Mesenchymal stem cell (in vitro differentiated cells and primary cell): Measurements from ENCODE around the gene C9orf78.

Experiments used
- DNase-seq: peaks from one replicate; pipeline ENCODE4 v3.0.0-alpha.2; 2013
- H2AFZ ChIP-seq: one replicate; pipeline ENCODE4 v1.6.1; 2013; ENCODE audit warnings: low read depth, mild to moderate bottlenecking, control low read depth, inconsistent platforms, low read length, moderate library complexity
- H2AK5ac ChIP-seq: 2 replicates; pipeline ENCODE4 v1.6.1; 2013; ENCODE audit warnings: low read length, moderate library complexity, mild to moderate bottlenecking, inconsistent platforms; ENCODE audit not compliant: severe bottlenecking
- H2BK120ac ChIP-seq: one replicate; pipeline ENCODE4 v1.6.1; 2013; ENCODE audit warnings: low read depth, mild to moderate bottlenecking, inconsistent platforms, low read length, moderate library complexity
- H2BK12ac ChIP-seq, 2 experiments: one replicate each; pipeline ENCODE4 v1.6.1; 2013; ENCODE audit warnings: inconsistent platforms in 2 of 2, low read length in 2 of 2, mild to moderate bottlenecking in 2 of 2, moderate library complexity in 2 of 2, control low read depth in 1 of 2
- H2BK15ac ChIP-seq: one replicate; pipeline ENCODE4 v1.6.1; 2013; ENCODE audit warnings: mild to moderate bottlenecking, low read depth, inconsistent platforms; ENCODE audit not compliant: poor library complexity, severe bottlenecking
- H2BK5ac ChIP-seq: 2 replicates; pipeline ENCODE4 v1.6.1; 2013; ENCODE audit warnings: low read depth, mild to moderate bottlenecking, low read length, control low read depth, inconsistent platforms; ENCODE audit not compliant: poor library complexity, severe bottlenecking
- H3K14ac ChIP-seq, 2 experiments: one replicate each; pipeline ENCODE4 v1.6.1; 2013; ENCODE audit warnings: inconsistent platforms in 2 of 2, low read length in 2 of 2, control low read depth in 1 of 2, mild to moderate bottlenecking in 1 of 2, moderate library complexity in 1 of 2
- H3K18ac ChIP-seq, 2 experiments: one replicate each; pipeline ENCODE4 v1.6.1; 2013; ENCODE audit warnings: inconsistent platforms in 2 of 2, low read length in 2 of 2, control low read depth in 1 of 2, low read depth in 1 of 2, mild to moderate bottlenecking in 1 of 2
- H3K23ac ChIP-seq, 2 experiments: one replicate each; pipeline ENCODE4 v1.6.1; 2013; ENCODE audit warnings: inconsistent platforms in 2 of 2, low read length in 2 of 2, mild to moderate bottlenecking in 2 of 2, moderate library complexity in 2 of 2, control low read depth in 1 of 2
- H3K27ac ChIP-seq: 2 replicates; pipeline ENCODE4 v1.5.1; 2013; ENCODE audit warnings: mild to moderate bottlenecking, moderate library complexity, low read length, control low read depth, inconsistent platforms; ENCODE audit not compliant: poor library complexity, severe bottlenecking
- H3K27me3 ChIP-seq, 2 experiments: 2 replicates each; pipeline versions ENCODE4 v1.6.1 to v1.7.0; 2013; ENCODE audit warnings: low read length in 2 of 2, mild to moderate bottlenecking in 2 of 2, moderate library complexity in 2 of 2, control low read depth in 1 of 2, inconsistent platforms in 1 of 2; ENCODE audit not compliant: control insufficient read depth in 1 of 2, insufficient read depth in 1 of 2
- H3K36me3 ChIP-seq, 2 experiments: 2 replicates each; pipeline versions ENCODE4 v1.6.1 to v1.7.0; 2013; ENCODE audit warnings: low read length in 2 of 2, control low read depth in 1 of 2, inconsistent platforms in 1 of 2, low read depth in 1 of 2, mild to moderate bottlenecking in 1 of 2; ENCODE audit not compliant: insufficient read depth in 2 of 2, control insufficient read depth in 1 of 2
- H3K4ac ChIP-seq, 2 experiments: one replicate each; pipeline ENCODE4 v1.6.1; 2013; ENCODE audit warnings: inconsistent platforms in 2 of 2, low read length in 2 of 2, mild to moderate bottlenecking in 2 of 2, moderate library complexity in 2 of 2, control low read depth in 1 of 2, low read depth in 1 of 2
- H3K4me1 ChIP-seq: 2 replicates; pipeline ENCODE4 v1.6.1; 2013; ENCODE audit warnings: low read depth, low read length, control low read depth; ENCODE audit not compliant: control insufficient read depth, insufficient read depth
- H3K4me2 ChIP-seq: 2 replicates; pipeline ENCODE4 v1.6.1; 2013; ENCODE audit warnings: low read length, mild to moderate bottlenecking, inconsistent platforms; ENCODE audit not compliant: poor library complexity, severe bottlenecking
- H3K4me3 ChIP-seq, 2 experiments: 2 replicates each; pipeline versions ENCODE4 v1.5.1 to v1.7.0; 2013; ENCODE audit warnings: low read length in 2 of 2, mild to moderate bottlenecking in 2 of 2, control low read depth in 1 of 2, low read depth in 1 of 2; ENCODE audit not compliant: insufficient read depth in 1 of 2
- H3K79me1 ChIP-seq: replicated peaks from 2 replicates; pipeline ENCODE4 v1.6.1; 2013; ENCODE audit warnings: mild to moderate bottlenecking, control low read depth, low read length, inconsistent platforms; ENCODE audit not compliant: poor library complexity, severe bottlenecking
- H3K9ac ChIP-seq: 2 replicates; pipeline ENCODE4 v1.7.0; 2013; ENCODE audit warnings: mild to moderate bottlenecking, low read length, moderate library complexity
- H3K9me3 ChIP-seq: 2 replicates; pipeline ENCODE4 v1.7.0; 2013; ENCODE audit warnings: mild to moderate bottlenecking, low read length; ENCODE audit not compliant: control insufficient read depth
- H4K8ac ChIP-seq: one replicate; pipeline ENCODE4 v1.6.1; 2013; ENCODE audit warnings: inconsistent platforms, mild to moderate bottlenecking, low read length, moderate library complexity
- H4K91ac ChIP-seq: one replicate; pipeline ENCODE4 v1.6.1; 2013; ENCODE audit warnings: mild to moderate bottlenecking, low read length, inconsistent platforms
- WGBS: methylation state at CpG from one replicate; pipeline ENCODE4 v1.1.7; 2013; ENCODE audit warnings: mixed read lengths; 5-methylcytosine and 5-hydroxymethylcytosine counted together

C9orf78 gene

GRCh38 chr9:129876815-129877214, 41.7 kb upstream of the C9orf78 start:
- H2BK120ac ChIP-seq = no peak overlapping the region
- H3K4me3 ChIP-seq = no peak overlapping the region
- no peak overlapping the region for H3K4me2 ChIP-seq
- no peak overlapping the region for H3K27ac ChIP-seq
- H3K9me3 ChIP-seq = no peaks in the 10 kb centered on the region
- H2AFZ ChIP-seq = no peak overlapping the region
- H3K4me1 ChIP-seq = peaks cover 11% of the 10 kb centered on the region
- no peak overlapping the region for H3K18ac ChIP-seq
- no peaks in the 10 kb centered on the region for H3K27me3 ChIP-seq
- peaks cover 39 to 41% of the 10 kb centered on the region in 2 experiments for H3K36me3 ChIP-seq
- H2BK5ac ChIP-seq = no peak overlapping the region
- no peak overlapping the region for H4K91ac ChIP-seq
- no peak overlapping the region for H3K23ac ChIP-seq
- no peak overlapping the region for H2AK5ac ChIP-seq
- H3K14ac ChIP-seq = no peak overlapping the region
- H3K4ac ChIP-seq = no peak overlapping the region
- H2BK15ac ChIP-seq = no peak overlapping the region
- H3K79me1 ChIP-seq = no peaks in the 10 kb centered on the region
- H4K8ac ChIP-seq = no peak overlapping the region
- no peak for DNase-seq
- H2BK12ac ChIP-seq = no peak overlapping the region
- no peak overlapping the region for H3K9ac ChIP-seq
- 100% methylated on average over 7 of the region's 7 CpGs for WGBS

- Histone ChIP-seq H3K4ac (no peak overlapping the region), H3K18ac (no peak overlapping the region)
These were observed 40.8 kb upstream of the C9orf78 start for GRCh38 chr9:129875687-129876395.

GRCh38 chr9:129875181-129875611, 40.1 kb upstream of the C9orf78 start:
- Histone ChIP-seq H3K9me3 (no peaks in the 10 kb centered on the region), H2BK12ac (no peak overlapping the region), H3K4ac (no peak overlapping the region), H2AFZ (no peak overlapping the region), H3K4me1 (no peaks in the 10 kb centered on the region), H3K14ac (no peak overlapping the region), H2BK15ac (no peak overlapping the region), H3K79me1 (no peaks in the 10 kb centered on the region), H3K23ac (no peak overlapping the region), H2BK120ac (no peak overlapping the region), H3K27ac (no peak overlapping the region), H3K4me3 (no peak overlapping the region), H3K9ac (no peak overlapping the region), H2AK5ac (no peak overlapping the region), H4K91ac (no peak overlapping the region), H2BK5ac (no peak overlapping the region), H3K36me3 (peaks cover 41 to 43% of the 10 kb centered on the region in 2 experiments), H3K4me2 (no peak overlapping the region), H3K18ac (no peak overlapping the region), H3K27me3 (no peaks in the 10 kb centered on the region), H4K8ac (no peak overlapping the region)
- no peak for DNase-seq
- WGBS = 88% methylated on average over 21 of the region's 23 CpGs

More at GRCh38 chr9:129875687-129876395, 40.8 kb upstream of the C9orf78 start:
- Histone ChIP-seq H2AFZ (no peak overlapping the region), H3K4me3 (no peak overlapping the region), H2BK120ac (no peak overlapping the region), H2AK5ac (no peak overlapping the region), H3K4me1 (peaks cover 4% of the 10 kb centered on the region), H2BK15ac (no peak overlapping the region), H4K8ac (no peak overlapping the region), H3K79me1 (no peaks in the 10 kb centered on the region), H3K4me2 (no peak overlapping the region), H3K9me3 (no peaks in the 10 kb centered on the region), H3K36me3 (peaks cover 39 to 41% of the 10 kb centered on the region in 2 experiments), H3K23ac (no peak overlapping the region), H2BK12ac (no peak overlapping the region), H3K27me3 (no peaks in the 10 kb centered on the region), H3K27ac (no peak overlapping the region), H2BK5ac (no peak overlapping the region), H4K91ac (no peak overlapping the region), H3K14ac (no peak overlapping the region), H3K9ac (no peak overlapping the region)
- WGBS = 94% methylated on average over 27 of the region's 27 CpGs
- DNase-seq = no peak

GRCh38 chr9:129874261-129875101, 39.4 kb upstream of the C9orf78 start:
- peaks cover 48 to 50% of the 10 kb centered on the region in 2 experiments for H3K36me3 ChIP-seq
- H2BK120ac ChIP-seq = no peak overlapping the region
- H2BK5ac ChIP-seq = no peak overlapping the region
- H4K8ac ChIP-seq = no peak overlapping the region
- H3K4ac ChIP-seq = no peak overlapping the region
- H3K27me3 ChIP-seq = no peaks in the 10 kb centered on the region
- H2AK5ac ChIP-seq = no peak overlapping the region
- no peak overlapping the region for H4K91ac ChIP-seq
- H3K9ac ChIP-seq = no peak overlapping the region
- DNase-seq = no peak
- H3K14ac ChIP-seq = no peak overlapping the region
- H3K4me2 ChIP-seq = no peak overlapping the region
- H2AFZ ChIP-seq = no peak overlapping the region
- no peaks in the 10 kb centered on the region for H3K4me1 ChIP-seq
- no peak overlapping the region for H3K4me3 ChIP-seq
- no peak overlapping the region for H3K18ac ChIP-seq
- no peak overlapping the region for H3K23ac ChIP-seq
- no peaks in the 10 kb centered on the region for H3K9me3 ChIP-seq
- no peak overlapping the region for H2BK12ac ChIP-seq
- H3K27ac ChIP-seq = no peak overlapping the region
- H2BK15ac ChIP-seq = no peak overlapping the region
- WGBS = 96% methylated on average over 38 of the region's 38 CpGs
- H3K79me1 ChIP-seq = no peaks in the 10 kb centered on the region
